Fibroblast of the conjunctiva (primary cell): ENCODE measurements around the gene REL.
"Not testable (repeated sequence)": the region's sequence is repeated elsewhere in the genome, so short reads cannot be mapped to it uniquely, and the experiment has no call there.

Experiments
- DNase-seq: peaks from one replicate; pipeline ENCODE4 v3.0.0-alpha.2; 2010; ENCODE audit warnings: low read depth

The REL gene

GRCh38 chr2:60868589-60869273 lies 12.6 kb upstream of the REL start:
- no peak for DNase-seq

- no peak for DNase-seq
Measured at GRCh38 chr2:60872510-60872928, 8.9 kb upstream of the REL start.

- DNase-seq, result no peak
Measured at GRCh38 chr2:60873381-60873780, 8.0 kb upstream of the REL start.

- no peak for DNase-seq
Measured at GRCh38 chr2:60875520-60875919, 5.9 kb upstream of the REL start.

- DNase-seq, result no peak
Measured at GRCh38 chr2:60880643-60881046, 729 bp upstream of the REL start.

- no peak for DNase-seq
Measured at GRCh38 chr2:60882971-60883753, 1.8 kb downstream of the REL start.

- no peak for DNase-seq
Measured at GRCh38 chr2:60883896-60884295, 2.5 kb downstream of the REL start.

- no peak for DNase-seq
Measured at GRCh38 chr2:60884800-60885199, 3.4 kb downstream of the REL start.

GRCh38 chr2:60885683-60886082 lies 4.3 kb downstream of the REL start:
- no peak for DNase-seq

GRCh38 chr2:60886991-60887390 lies 5.6 kb downstream of the REL start:
- no peak for DNase-seq

- no peak for DNase-seq
Measured at GRCh38 chr2:60888853-60889252, 7.5 kb downstream of the REL start.

- not testable (repeated sequence) for DNase-seq
Measured at GRCh38 chr2:60889581-60890392, 8.4 kb downstream of the REL start.

- no peak for DNase-seq
Measured at GRCh38 chr2:60890393-60890707, 9.0 kb downstream of the REL start.

- DNase-seq, result no peak
Measured at GRCh38 chr2:60891180-60891579, 9.8 kb downstream of the REL start.

GRCh38 chr2:60898567-60898966 lies 17.2 kb downstream of the REL start:
- no peak for DNase-seq

- DNase-seq, result no peak
Measured at GRCh38 chr2:60899230-60899891, 18.0 kb downstream of the REL start.

GRCh38 chr2:60899892-60900249 lies 18.5 kb downstream of the REL start:
- no peak for DNase-seq

- DNase-seq, result not testable (repeated sequence)
Measured at GRCh38 chr2:60901296-60901695, 19.9 kb downstream of the REL start.

GRCh38 chr2:60905867-60906266 lies 24.5 kb downstream of the REL start:
- DNase-seq, result not testable (repeated sequence)

- no peak for DNase-seq
Measured at GRCh38 chr2:60906395-60906794, 25.0 kb downstream of the REL start.

- DNase-seq, result no peak
Measured at GRCh38 chr2:60907329-60907728, 26.0 kb downstream of the REL start.

- DNase-seq, result no peak
Measured at GRCh38 chr2:60925994-60926740, 44.8 kb downstream of the REL start.
